Gastrocnemius medialis (tissue), 4 donors: ENCODE measurements around the gene CSNK1G1.

Source experiments
- CTCF ChIP-seq, 5 experiments: fragments of 450-650 bp in 3 of 5; fragments of 200-600 bp in 2 of 5; sonication (generic) in 2 of 5; IDR thresholded peaks in 4 of 5; conservative IDR thresholded peaks in 1 of 5; 1 replicate in 4 of 5; 2 replicates in 1 of 5; pipeline ENCODE4 v1.5.1; 2016 to 2019; ENCODE audit warnings: antibody characterized with exemption in 5 of 5, mild to moderate bottlenecking in 3 of 5, moderate library complexity in 3 of 5
- POLR2A ChIP-seq, 2 donors: fragments of 450-650 bp; IDR thresholded peaks; one replicate each; pipeline ENCODE4 v1.6.1; 2017; ENCODE audit warnings: antibody characterized with exemption in 2 of 2, mild to moderate bottlenecking in 2 of 2, moderate library complexity in 2 of 2

GRCh38 chr15:64137226-64137833, 218.6 kb downstream of the CSNK1G1 start:
- peak in 1 of 5 experiments; percentile 15 for TF ChIP-seq CTCF (IDR thresholded peaks at IDR 0.05 in 4 of 5, conservative IDR thresholded peaks at IDR 0.05 in 1 of 5)
- no peak for TF ChIP-seq POLR2A (IDR thresholded peaks at IDR 0.05)
